Gastrocnemius medialis (tissue), 4 donors: ENCODE data around the gene AUTS2. TPM values are rescaled to one million over a fixed set of nuclear protein-coding genes. Genes with fewer than 3 reads are reported as not detected.

Experiments
- ATAC-seq, 2 donors: fragments of 150-250 bp; one replicate each; pipeline ENCODE4 v1.9.1; 2016
- DNase-seq, 2 donors: peaks; one replicate each; pipeline ENCODE4 v3.0.0-alpha.2; 2019
- H3K27ac ChIP-seq, 4 donors: fragments of 200-600 bp; sonication (generic); 1 replicate in 1 of 4; 2 replicates in 3 of 4; pipeline ENCODE4 v1.5.1; 2016 to 2018; ENCODE audit warnings: mild to moderate bottlenecking in 2 of 4, moderate library complexity in 1 of 4
- H3K27me3 ChIP-seq, 3 donors: fragments of 200-600 bp; sonication (generic) in 2 of 3; 1 replicate in 1 of 3; 2 replicates in 2 of 3; pipeline versions ENCODE4 v1.5.1 to v1.6.0; 2016 to 2019; ENCODE audit warnings: mild to moderate bottlenecking in 1 of 3, moderate library complexity in 1 of 3
- H3K36me3 ChIP-seq, 2 donors: fragments of 200-600 bp; sonication (generic) in 1 of 2; one replicate each; pipeline ENCODE4 v1.5.1; 2017 to 2018
- H3K4me1 ChIP-seq, 2 donors: fragments of 200-600 bp; sonication (generic) in 1 of 2; one replicate each; pipeline ENCODE4 v1.5.1; 2016 to 2017; ENCODE audit warnings: mild to moderate bottlenecking in 2 of 2
- H3K4me3 ChIP-seq, 4 donors: fragments of 200-600 bp; sonication (generic) in 3 of 4; 1 replicate in 1 of 4; 2 replicates in 3 of 4; pipeline ENCODE4 v1.5.1; 2016 to 2019; ENCODE audit warnings: mild to moderate bottlenecking in 2 of 4
- H3K9me3 ChIP-seq, 3 donors: fragments of 200-600 bp; sonication (generic) in 2 of 3; 1 replicate in 1 of 3; 2 replicates in 2 of 3; pipeline ENCODE4 v1.5.1; 2016 to 2019
- CTCF ChIP-seq, 5 experiments: fragments of 450-650 bp in 3 of 5; fragments of 200-600 bp in 2 of 5; sonication (generic) in 2 of 5; IDR thresholded peaks in 4 of 5; conservative IDR thresholded peaks in 1 of 5; 1 replicate in 4 of 5; 2 replicates in 1 of 5; pipeline ENCODE4 v1.5.1; 2016 to 2019; ENCODE audit warnings: antibody characterized with exemption in 5 of 5, mild to moderate bottlenecking in 3 of 5, moderate library complexity in 3 of 5
- POLR2A ChIP-seq, 2 donors: fragments of 450-650 bp; IDR thresholded peaks; one replicate each; pipeline ENCODE4 v1.6.1; 2017; ENCODE audit warnings: antibody characterized with exemption in 2 of 2, mild to moderate bottlenecking in 2 of 2, moderate library complexity in 2 of 2
- in situ Hi-C, 4 donors: fragments of 200-750 bp; cut with MboI; loops; one replicate each; pipeline versions ENCODE4 v1.15.0 to v1.8.0; 2017; ENCODE audit warnings: low sequenced_read_pairs in 4 of 4
- intact Hi-C: fragments of 100-400 bp; cut with DNase I; formaldehyde crosslinking; loops from one replicate; pipeline ENCODE4 v1.15.1; 2023; ENCODE audit warnings: low total_unique reads
- total RNA-seq, 4 donors: library from RNA; depleted of rRNA; stranded (reverse); fragments of >200 nt; gene quantifications; one replicate each; pipeline versions ENCODE4 v1.1.0 to v1.2.3, GENCODE V29; 2016

The AUTS2 gene
- total RNA-seq, 4 donors from 2014 or later: 2.5 to 16.2 (median 8.5) TPM

- no peak for TF ChIP-seq POLR2A (IDR thresholded peaks at IDR 0.05)
- TF ChIP-seq CTCF (IDR thresholded peaks at IDR 0.05 in 4 of 5, conservative IDR thresholded peaks at IDR 0.05 in 1 of 5): no peak
- Histone ChIP-seq H3K27me3 (no peaks in the 10 kb centered on the region), H3K27ac (peak overlapping the region in 2 of 4 donors; percentile 11 to 25), H3K9me3 (no peaks in the 10 kb centered on the region), H3K4me1 (peaks cover 16 to 29% of the 10 kb centered on the region in 2 donors), H3K4me3 (no peak overlapping the region), H3K36me3 (no peaks in the 10 kb centered on the region)
- DNase-seq: no peak
- in situ Hi-C loops: no loop called here
- ATAC-seq: peak; percentile 36 to 48
- intact Hi-C loops: loop anchor here (1.0 kb wide), 1 partner anchor 30 kb away; no protein-coding TSS in a partner anchor
Measured at GRCh38 chr7:70539205-70539604, 940.9 kb downstream of the AUTS2 start.

- Histone ChIP-seq H3K9me3 (no peaks in the 10 kb centered on the region), H3K27me3 (no peaks in the 10 kb centered on the region), H3K4me3 (no peak overlapping the region), H3K36me3 (no peaks in the 10 kb centered on the region), H3K27ac (no peak overlapping the region), H3K4me1 (peaks cover 16 to 29% of the 10 kb centered on the region in 2 donors)
- intact Hi-C loops: loop anchor here (1.0 kb wide), 1 partner anchor 30 kb away; no protein-coding TSS in a partner anchor
- ATAC-seq (no peak), DNase-seq (no peak)
- in situ Hi-C loops: no loop called here
- TF ChIP-seq CTCF (IDR thresholded peaks at IDR 0.05 in 4 of 5, conservative IDR thresholded peaks at IDR 0.05 in 1 of 5) (no peak), POLR2A (IDR thresholded peaks at IDR 0.05) (no peak)
Measured at GRCh38 chr7:70539617-70540016, 941.3 kb downstream of the AUTS2 start.

DNA sequence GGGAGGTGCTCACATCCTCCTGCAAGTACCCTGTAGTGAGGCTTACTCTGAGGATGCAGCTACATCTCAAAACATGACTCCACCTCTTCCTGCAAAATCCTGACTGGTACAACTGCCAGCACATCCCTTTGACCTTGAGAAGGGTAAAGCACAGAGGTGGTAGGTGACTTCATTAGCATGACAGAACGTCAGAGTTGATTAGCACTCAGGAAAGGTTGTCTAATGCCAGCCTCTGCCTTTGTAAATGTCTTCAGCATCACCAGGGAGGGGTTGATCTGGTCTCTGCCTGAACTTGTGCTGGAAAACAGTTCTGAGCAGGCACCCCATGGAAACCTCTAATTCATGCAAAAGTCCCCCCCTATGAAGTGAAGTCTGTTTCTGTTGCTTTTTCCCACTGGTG is 942.4 kb downstream of the AUTS2 start:
- Histone ChIP-seq H3K9me3 (no peaks in the 10 kb centered on the region), H3K27me3 (no peaks in the 10 kb centered on the region), H3K27ac (no peak overlapping the region), H3K4me3 (no peak overlapping the region), H3K36me3 (no peaks in the 10 kb centered on the region), H3K4me1 (peaks cover 16 to 29% of the 10 kb centered on the region in 2 donors)
- ATAC-seq: no peak
- in situ Hi-C loops (no loop called here), intact Hi-C loops (no loop called here)
- no peak for DNase-seq
- TF ChIP-seq CTCF (IDR thresholded peaks at IDR 0.05 in 4 of 5, conservative IDR thresholded peaks at IDR 0.05 in 1 of 5): no peak
- TF ChIP-seq POLR2A (IDR thresholded peaks at IDR 0.05): no peak

DNA sequence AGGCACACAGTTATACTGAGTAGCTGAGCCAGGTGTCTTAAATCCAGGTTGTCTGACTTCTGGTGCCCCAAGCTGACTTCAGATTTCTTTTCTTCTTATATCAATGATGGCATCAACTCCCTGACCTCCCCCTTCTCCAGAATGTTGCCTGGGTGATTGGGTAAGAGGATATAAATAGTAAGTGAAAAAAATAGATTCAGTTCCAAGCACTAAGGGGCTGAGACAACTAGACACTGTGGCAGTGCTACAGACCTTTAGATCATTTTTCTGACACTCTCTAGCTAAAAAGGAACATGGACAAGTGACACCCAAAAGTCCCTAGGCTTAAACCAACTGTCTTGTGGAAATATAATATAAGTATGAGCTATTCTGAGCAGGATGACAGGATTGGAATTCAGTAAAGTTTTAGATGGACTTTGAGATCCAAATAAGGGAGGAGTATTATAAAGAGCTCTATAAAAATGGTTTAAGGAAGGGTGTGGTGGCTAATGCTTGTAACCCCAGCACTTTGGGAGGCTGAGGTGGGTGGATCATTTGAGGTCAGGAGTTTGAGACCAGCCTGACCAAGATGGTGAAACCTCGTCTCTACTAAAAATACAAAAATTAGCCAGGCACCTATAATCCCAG is 944.6 kb downstream of the AUTS2 start:
- Histone ChIP-seq H3K27me3 (no peaks in the 10 kb centered on the region), H3K4me3 (no peak overlapping the region), H3K36me3 (no peaks in the 10 kb centered on the region), H3K4me1 (peaks cover 16 to 29% of the 10 kb centered on the region in 2 donors), H3K27ac (peak overlapping the region; percentile 32 to 68 (median 52)), H3K9me3 (no peaks in the 10 kb centered on the region)
- in situ Hi-C loops: no loop called here
- no peak for TF ChIP-seq POLR2A (IDR thresholded peaks at IDR 0.05)
- TF ChIP-seq CTCF (IDR thresholded peaks at IDR 0.05 in 4 of 5, conservative IDR thresholded peaks at IDR 0.05 in 1 of 5): no peak
- intact Hi-C loops: no loop called here
- DNase-seq (peak in 1 of 2 donors; percentile 35), ATAC-seq (peak; percentile 90)
